Measurements from ENCODE around the gene PHACTR2.
A peak's percentile ranks its signal among the peaks of the same experiment; 100 is the strongest.

PHACTR2 gene

GRCh38 chr6:143742955-143743255 is 65.1 kb downstream of the PHACTR2 start:
- H3K9me3 ChIP-seq (ENCODE audit: insufficient read depth, low read depth, low read length) = no peaks in the 10 kb centered on the region
- no peak overlapping the region for H3K18ac ChIP-seq (ENCODE audit: low read length)
- peak overlapping the region; percentile 68 for H3K27ac ChIP-seq (ENCODE audit: low read depth, low read length)
- H3K4me3 ChIP-seq (ENCODE audit: low read depth, low read length) = no peak overlapping the region
- H3K4me1 ChIP-seq (ENCODE audit: control insufficient read depth in 1 of 2, insufficient read depth in 2 of 2, low read length in 2 of 2) = peaks cover 33 to 44% of the 10 kb centered on the region in 2 experiments
- H3K9ac ChIP-seq (ENCODE audit: low read length) = no peak overlapping the region
- no peak overlapping the region for H4K12ac ChIP-seq (ENCODE audit: low read depth, low read length)
- no peak overlapping the region for H4K91ac ChIP-seq (ENCODE audit: low read depth, low read length)
- DNase-seq = no peak
- no CpG with 5 or more reads among the region's 3 CpGs for WGBS (ENCODE audit: extremely low coverage, insufficient coverage, insufficient read length)
- H3K23ac ChIP-seq (ENCODE audit: low read length) = no peak overlapping the region
- H2AFZ ChIP-seq (ENCODE audit: insufficient read depth, low read length, poor library complexity) = no peak overlapping the region
- H3K4ac ChIP-seq (ENCODE audit: low read depth, low read length) = no peak overlapping the region
- H2BK5ac ChIP-seq (ENCODE audit: low read depth, low read length, poor library complexity) = no peak overlapping the region
- H3K79me2 ChIP-seq (ENCODE audit: control insufficient read depth, insufficient read depth, low read length, poor library complexity) = peaks cover 6% of the 10 kb centered on the region
- H4K8ac ChIP-seq (ENCODE audit: low read depth, low read length) = no peak overlapping the region
- H3K36me3 ChIP-seq (ENCODE audit: control insufficient read depth in 1 of 2, insufficient read depth in 2 of 2, low read length in 2 of 2) = no peaks in the 10 kb centered on the region
- no peak overlapping the region for H2BK12ac ChIP-seq (ENCODE audit: low read length)
- H3K14ac ChIP-seq (ENCODE audit: low read length) = no peak overlapping the region
- H3K79me1 ChIP-seq (ENCODE audit: low read length) = peaks cover 22% of the 10 kb centered on the region
- no peaks in the 10 kb centered on the region for H3K27me3 ChIP-seq (ENCODE audit: insufficient read depth, low read length)
- H3K4me2 ChIP-seq (ENCODE audit: low read length) = peak overlapping the region; percentile 50
- H2BK120ac ChIP-seq (ENCODE audit: insufficient read depth, low read length, poor library complexity) = no peak overlapping the region
- no peak overlapping the region for H2AK5ac ChIP-seq (ENCODE audit: low read length)

GRCh38 chr6:143743301-143744166 is 65.8 kb downstream of the PHACTR2 start:
- Histone ChIP-seq H3K27me3 (ENCODE audit: insufficient read depth, low read length) (no peaks in the 10 kb centered on the region), H2AK5ac (ENCODE audit: low read length) (no peak overlapping the region), H4K8ac (ENCODE audit: low read depth, low read length) (peak overlapping the region; percentile 26), H3K4me1 (ENCODE audit: control insufficient read depth in 1 of 2, insufficient read depth in 2 of 2, low read length in 2 of 2) (peaks cover 33 to 44% of the 10 kb centered on the region in 2 experiments), H3K79me1 (ENCODE audit: low read length) (peaks cover 22% of the 10 kb centered on the region), H3K9me3 (ENCODE audit: insufficient read depth, low read depth, low read length) (no peaks in the 10 kb centered on the region), H3K4ac (ENCODE audit: low read depth, low read length) (peak overlapping the region; percentile 2), H2AFZ (ENCODE audit: insufficient read depth, low read length, poor library complexity) (no peak overlapping the region), H2BK12ac (ENCODE audit: low read length) (no peak overlapping the region), H3K79me2 (ENCODE audit: control insufficient read depth, insufficient read depth, low read length, poor library complexity) (peaks cover 6% of the 10 kb centered on the region), H3K18ac (ENCODE audit: low read length) (no peak overlapping the region), H3K27ac (ENCODE audit: low read depth, low read length) (peak overlapping the region; percentile 68), H3K9ac (ENCODE audit: low read length) (no peak overlapping the region), H3K4me3 (ENCODE audit: low read depth, low read length) (no peak overlapping the region), H2BK5ac (ENCODE audit: low read depth, low read length, poor library complexity) (peak overlapping the region; percentile 36), H3K14ac (ENCODE audit: low read length) (peak overlapping the region; percentile 2), H3K23ac (ENCODE audit: low read length) (no peak overlapping the region), H2BK120ac (ENCODE audit: insufficient read depth, low read length, poor library complexity) (peak overlapping the region; percentile 35), H4K91ac (ENCODE audit: low read depth, low read length) (peak overlapping the region; percentile 67), H4K12ac (ENCODE audit: low read depth, low read length) (no peak overlapping the region), H3K36me3 (ENCODE audit: control insufficient read depth in 1 of 2, insufficient read depth in 2 of 2, low read length in 2 of 2) (no peaks in the 10 kb centered on the region), H3K4me2 (ENCODE audit: low read length) (peak overlapping the region; percentile 50)
- no peak for DNase-seq
- no CpG with 5 or more reads among the region's 12 CpGs for WGBS (ENCODE audit: extremely low coverage, insufficient coverage, insufficient read length)

- H3K14ac ChIP-seq (ENCODE audit: low read length) = peak overlapping the region; percentile 55
- H2BK120ac ChIP-seq (ENCODE audit: insufficient read depth, low read length, poor library complexity) = peak overlapping the region; percentile 52
- peak overlapping the region; percentile 55 for H4K91ac ChIP-seq (ENCODE audit: low read depth, low read length)
- H3K36me3 ChIP-seq (ENCODE audit: control insufficient read depth in 1 of 2, insufficient read depth in 2 of 2, low read length in 2 of 2) = no peaks in the 10 kb centered on the region
- peak overlapping the region; percentile 17 for H4K8ac ChIP-seq (ENCODE audit: low read depth, low read length)
- H3K27ac ChIP-seq (ENCODE audit: low read depth, low read length) = peak overlapping the region; percentile 68
- peaks cover 6% of the 10 kb centered on the region for H3K79me2 ChIP-seq (ENCODE audit: control insufficient read depth, insufficient read depth, low read length, poor library complexity)
- peak overlapping the region; percentile 29 for H3K18ac ChIP-seq (ENCODE audit: low read length)
- no peak overlapping the region for H3K9ac ChIP-seq (ENCODE audit: low read length)
- H3K4me2 ChIP-seq (ENCODE audit: low read length) = no peak overlapping the region
- WGBS (ENCODE audit: extremely low coverage, insufficient coverage, insufficient read length) = no CpG with 5 or more reads among the region's 8 CpGs
- H3K23ac ChIP-seq (ENCODE audit: low read length) = peak overlapping the region; percentile 33
- peak overlapping the region; percentile 19 for H3K4ac ChIP-seq (ENCODE audit: low read depth, low read length)
- H2BK5ac ChIP-seq (ENCODE audit: low read depth, low read length, poor library complexity) = peak overlapping the region; percentile 44
- no peaks in the 10 kb centered on the region for H3K27me3 ChIP-seq (ENCODE audit: insufficient read depth, low read length)
- H3K4me1 ChIP-seq (ENCODE audit: control insufficient read depth in 1 of 2, insufficient read depth in 2 of 2, low read length in 2 of 2) = peaks cover 31 to 44% of the 10 kb centered on the region in 2 experiments
- H3K9me3 ChIP-seq (ENCODE audit: insufficient read depth, low read depth, low read length) = no peaks in the 10 kb centered on the region
- H3K4me3 ChIP-seq (ENCODE audit: low read depth, low read length) = no peak overlapping the region
- H2AK5ac ChIP-seq (ENCODE audit: low read length) = peak overlapping the region; percentile 22
- DNase-seq = no peak
- H3K79me1 ChIP-seq (ENCODE audit: low read length) = peaks cover 22% of the 10 kb centered on the region
- peak overlapping the region; percentile 63 for H2BK12ac ChIP-seq (ENCODE audit: low read length)
- peak overlapping the region; percentile 6 for H2AFZ ChIP-seq (ENCODE audit: insufficient read depth, low read length, poor library complexity)
- no peak overlapping the region for H4K12ac ChIP-seq (ENCODE audit: low read depth, low read length)
Observed at GRCh38 chr6:143744551-143745165, 66.9 kb downstream of the PHACTR2 start.

- DNase-seq = peak; percentile 92 to 97
- no CpG with 5 or more reads among the region's 22 CpGs for WGBS (ENCODE audit: extremely low coverage, insufficient coverage, insufficient read length)
- Histone ChIP-seq H2BK12ac (ENCODE audit: low read length) (peak overlapping the region; percentile 63), H2AK5ac (ENCODE audit: low read length) (peak overlapping the region; percentile 21), H3K36me3 (ENCODE audit: control insufficient read depth in 1 of 2, insufficient read depth in 2 of 2, low read length in 2 of 2) (no peaks in the 10 kb centered on the region), H3K9ac (ENCODE audit: low read length) (no peak overlapping the region), H3K23ac (ENCODE audit: low read length) (no peak overlapping the region), H3K79me2 (ENCODE audit: control insufficient read depth, insufficient read depth, low read length, poor library complexity) (peaks cover 6% of the 10 kb centered on the region), H2BK120ac (ENCODE audit: insufficient read depth, low read length, poor library complexity) (peak overlapping the region; percentile 86), H4K91ac (ENCODE audit: low read depth, low read length) (peak overlapping the region; percentile 98), H4K8ac (ENCODE audit: low read depth, low read length) (peak overlapping the region; percentile 17), H3K27me3 (ENCODE audit: insufficient read depth, low read length) (no peaks in the 10 kb centered on the region), H3K4me1 (ENCODE audit: control insufficient read depth in 1 of 2, insufficient read depth in 2 of 2, low read length in 2 of 2) (peaks cover 27 to 41% of the 10 kb centered on the region in 2 experiments), H3K14ac (ENCODE audit: low read length) (peak overlapping the region; percentile 55), H3K27ac (ENCODE audit: low read depth, low read length) (peak overlapping the region; percentile 88), H3K79me1 (ENCODE audit: low read length) (peaks cover 22% of the 10 kb centered on the region), H3K9me3 (ENCODE audit: insufficient read depth, low read depth, low read length) (no peaks in the 10 kb centered on the region), H3K18ac (ENCODE audit: low read length) (peak overlapping the region; percentile 11), H3K4ac (ENCODE audit: low read depth, low read length) (no peak overlapping the region), H2AFZ (ENCODE audit: insufficient read depth, low read length, poor library complexity) (no peak overlapping the region), H4K12ac (ENCODE audit: low read depth, low read length) (no peak overlapping the region), H3K4me2 (ENCODE audit: low read length) (peak overlapping the region; percentile 38), H3K4me3 (ENCODE audit: low read depth, low read length) (no peak overlapping the region), H2BK5ac (ENCODE audit: low read depth, low read length, poor library complexity) (peak overlapping the region; percentile 87)
Observed at GRCh38 chr6:143745166-143746133, 67.7 kb downstream of the PHACTR2 start.

Data from trophoblast cell (in vitro differentiated cells and primary cell).